ENCODE results near the gene TMEM167B.
"Not testable (repeated sequence)": the region's sequence is repeated elsewhere in the genome, so short reads cannot be mapped to it uniquely, and the experiment has no call there.

Gene TMEM167B

DNA sequence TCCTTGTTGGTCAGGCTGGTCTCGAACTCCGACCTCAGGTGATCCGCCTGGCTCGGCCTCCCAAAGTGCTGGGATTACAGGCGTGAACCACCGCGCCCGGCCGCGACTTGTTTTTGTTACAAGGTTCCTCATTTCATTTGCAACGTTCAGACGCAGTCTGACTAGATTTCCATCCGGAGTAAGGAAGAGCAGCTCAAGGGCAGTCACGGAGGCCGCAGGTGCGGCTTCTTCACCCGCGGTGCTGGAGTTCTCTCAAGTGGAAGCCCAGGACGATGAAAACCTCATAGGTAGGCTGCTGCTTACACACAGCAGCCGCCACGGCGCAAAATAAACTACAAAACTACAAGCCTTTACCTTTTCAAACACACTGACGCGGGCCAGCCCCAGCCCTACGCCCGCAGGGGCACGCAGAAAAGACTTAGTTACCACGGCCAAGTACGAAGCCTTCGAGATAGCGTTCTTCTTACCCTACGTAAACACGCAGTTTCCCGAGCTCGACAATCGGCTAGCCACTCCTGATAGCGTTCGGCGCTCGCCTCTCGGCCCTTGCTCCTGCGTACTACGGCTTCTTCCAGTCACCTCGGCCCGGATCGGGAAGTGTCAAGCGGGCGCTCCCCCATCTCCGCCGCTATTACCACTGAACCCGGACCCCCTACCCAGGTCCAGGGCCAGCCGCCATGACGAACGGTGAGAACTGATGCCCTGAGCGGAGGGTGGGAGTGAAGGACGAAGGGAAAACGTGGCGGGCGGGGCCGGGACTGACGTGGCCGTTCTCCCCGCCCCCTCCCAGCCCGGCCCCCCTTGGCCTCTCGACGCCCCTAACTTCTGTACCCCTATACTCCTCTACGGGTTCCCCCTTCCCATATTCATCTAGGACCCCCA, at the start of gene TMEM167B:
TSS of gene TMEM167B (plus strand) at position 569 of the 882 bp plus-strand sequence. CDS start at position 678, 109 bp downstream.
- peak; percentile 81 for DNase-seq (ENCODE audit: low read depth, low spot score)

DNA sequence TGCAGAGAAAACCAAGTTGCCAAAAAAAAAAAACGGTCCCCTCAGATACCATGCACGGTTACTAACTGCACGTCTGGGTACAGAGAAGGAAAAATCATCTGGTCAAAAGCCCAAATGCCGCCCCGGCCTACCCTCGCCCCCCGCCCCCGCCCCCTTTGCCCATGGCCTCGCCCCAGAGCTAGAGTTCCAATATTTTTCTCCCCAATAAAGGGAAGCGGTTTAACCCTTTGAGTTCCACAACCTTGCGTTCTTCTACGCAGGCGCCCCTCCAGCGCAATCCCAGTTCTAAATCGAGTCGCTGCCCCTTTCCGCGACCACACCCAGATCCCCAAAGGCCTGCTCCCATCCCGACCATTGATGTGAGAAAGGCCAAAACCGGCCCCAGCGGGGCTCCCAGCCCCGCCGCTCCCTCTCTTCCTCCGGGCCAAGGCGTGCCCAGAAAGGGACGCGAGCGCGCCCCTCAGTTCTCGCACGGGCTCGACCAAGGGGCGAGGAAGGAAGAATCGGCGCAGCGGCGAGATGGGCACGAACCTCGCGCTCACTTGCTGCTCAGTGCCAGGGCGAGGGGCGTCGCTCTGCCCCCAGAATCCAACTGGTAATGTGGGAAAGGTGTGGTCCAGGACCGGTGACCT, 49.5 kb upstream of the TMEM167B start:
- DNase-seq (ENCODE audit: low read depth, low spot score): no peak

DNA sequence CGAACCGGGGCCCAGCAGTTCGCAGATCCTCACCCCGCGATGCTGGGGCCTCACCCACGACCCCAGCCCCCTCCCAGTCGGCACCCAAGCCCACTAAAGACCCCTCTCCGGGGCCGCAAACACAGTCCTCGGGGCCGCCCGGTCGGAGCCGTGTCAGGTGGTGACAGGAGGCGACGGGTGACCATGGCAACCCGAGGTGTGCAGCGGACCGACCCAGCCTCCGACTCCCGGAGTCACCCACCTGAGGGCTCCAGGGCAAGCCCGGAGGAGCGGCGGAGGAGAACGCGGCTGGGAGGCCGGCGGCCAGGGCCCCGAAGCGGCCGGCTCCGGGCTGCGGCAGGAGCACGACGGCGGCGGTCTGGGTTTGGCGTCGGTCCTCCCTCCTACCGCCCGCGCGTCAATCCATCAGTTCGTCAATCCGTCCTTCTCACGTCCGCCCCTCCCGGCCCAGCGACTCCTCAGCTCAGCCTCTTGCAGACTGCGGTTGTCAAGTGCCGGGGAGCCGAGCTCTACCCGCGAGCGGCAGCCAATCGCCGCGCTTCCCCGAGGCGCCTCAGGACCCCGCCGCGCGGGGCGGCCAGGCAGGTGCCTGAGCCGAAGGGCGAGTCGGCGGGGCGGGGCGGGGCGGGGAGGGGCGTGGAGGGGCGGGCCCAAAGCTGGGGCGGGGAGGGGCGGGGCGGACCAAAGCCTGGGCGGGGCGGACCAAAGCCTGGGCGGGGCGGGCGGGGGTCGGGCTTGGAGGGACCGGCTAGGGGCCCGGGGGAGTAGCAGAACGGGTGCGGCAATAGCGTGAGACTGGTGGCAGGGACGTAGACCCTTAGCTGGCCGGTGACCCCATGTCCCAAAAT, 48.7 kb upstream of the TMEM167B start, which contains the start of gene WDR47:
TSS of gene WDR47 (minus strand) at position 482 of the 848 bp plus-strand sequence. CDS start 18,590 bp downstream, outside the sequence.
- peak; percentile 91 for DNase-seq (ENCODE audit: low read depth, low spot score)

DNA sequence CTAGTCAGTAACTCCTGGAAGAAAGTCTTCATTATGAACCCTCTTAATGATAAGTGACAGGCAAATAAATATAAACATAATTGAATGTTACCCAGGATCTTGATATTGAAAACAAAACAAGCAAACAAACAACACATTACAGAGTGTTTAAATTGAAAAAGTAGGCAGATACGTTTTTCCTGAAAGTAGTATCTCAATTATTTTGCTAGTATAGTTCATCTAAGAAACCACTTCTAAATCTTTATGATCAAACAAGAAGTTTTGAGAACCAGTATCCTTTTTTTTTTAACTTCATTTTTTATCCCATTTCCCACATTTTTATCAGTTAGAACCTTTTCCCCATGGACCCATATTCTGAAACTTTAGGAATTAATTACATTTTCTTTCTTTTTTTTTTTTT, 45.0 kb upstream of the TMEM167B start:
- DNase-seq (ENCODE audit: low read depth, low spot score): no peak

DNA sequence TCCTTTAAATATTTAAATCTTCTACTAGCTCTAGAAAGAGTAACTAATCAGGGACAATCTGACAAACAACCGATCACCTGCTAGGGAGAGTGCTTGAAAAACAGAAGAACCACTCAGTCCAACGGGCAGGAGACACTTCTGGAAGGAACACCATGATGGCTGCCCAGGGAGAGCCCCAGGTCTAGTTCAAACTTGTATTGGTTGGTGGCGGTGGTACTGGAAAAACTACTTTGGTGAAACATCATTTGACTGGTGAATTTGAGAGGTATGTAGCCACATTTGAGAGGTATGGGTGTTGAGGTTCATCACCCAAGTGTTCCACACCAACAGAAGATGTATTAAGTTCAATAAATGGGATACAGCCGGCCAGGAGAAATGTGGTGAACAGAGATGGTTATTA, 43.9 kb upstream of the TMEM167B start:
- DNase-seq (ENCODE audit: low read depth, low spot score): no peak

DNA sequence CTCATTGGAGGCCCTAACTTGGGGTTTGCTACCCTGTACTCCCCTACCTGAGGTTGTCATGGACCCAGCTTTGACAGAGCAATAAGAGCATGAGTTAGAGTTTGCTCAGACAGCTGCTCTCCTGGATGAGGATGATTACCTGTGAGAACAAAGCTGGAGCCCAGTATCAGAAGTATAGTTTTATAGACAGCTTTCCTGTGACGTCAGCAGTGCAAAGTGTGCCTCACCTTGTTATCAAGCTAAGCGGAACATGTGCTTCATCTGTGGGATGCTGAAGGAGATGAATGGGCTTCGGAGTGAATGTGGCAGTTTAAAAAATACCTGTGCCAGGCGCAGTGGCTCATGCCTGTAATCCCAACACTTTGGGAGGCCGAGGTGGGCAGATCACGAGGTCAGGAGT, 43.2 kb upstream of the TMEM167B start:
- DNase-seq (ENCODE audit: low read depth, low spot score): no peak

DNA sequence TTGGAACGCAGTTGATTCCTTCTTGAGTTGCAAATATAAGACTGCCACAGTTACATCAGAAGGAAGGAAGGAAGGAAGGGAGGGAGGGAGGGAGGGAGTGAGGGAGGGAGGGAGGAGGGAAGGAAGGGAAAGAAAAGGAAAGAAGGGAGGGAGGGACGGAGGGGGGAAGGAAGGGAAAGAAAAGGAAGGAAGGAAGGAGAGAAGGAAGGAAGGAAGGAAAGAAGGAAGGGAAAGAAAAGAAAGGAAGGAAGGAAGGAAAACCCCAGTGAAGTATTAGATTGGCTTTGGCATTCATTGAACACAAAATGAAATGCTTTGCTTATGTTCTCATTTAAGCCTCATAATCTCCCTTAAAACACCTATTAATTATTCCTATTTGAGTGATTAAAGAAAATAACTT, 42.2 kb upstream of the TMEM167B start:
- DNase-seq (ENCODE audit: low read depth, low spot score): no peak

DNA sequence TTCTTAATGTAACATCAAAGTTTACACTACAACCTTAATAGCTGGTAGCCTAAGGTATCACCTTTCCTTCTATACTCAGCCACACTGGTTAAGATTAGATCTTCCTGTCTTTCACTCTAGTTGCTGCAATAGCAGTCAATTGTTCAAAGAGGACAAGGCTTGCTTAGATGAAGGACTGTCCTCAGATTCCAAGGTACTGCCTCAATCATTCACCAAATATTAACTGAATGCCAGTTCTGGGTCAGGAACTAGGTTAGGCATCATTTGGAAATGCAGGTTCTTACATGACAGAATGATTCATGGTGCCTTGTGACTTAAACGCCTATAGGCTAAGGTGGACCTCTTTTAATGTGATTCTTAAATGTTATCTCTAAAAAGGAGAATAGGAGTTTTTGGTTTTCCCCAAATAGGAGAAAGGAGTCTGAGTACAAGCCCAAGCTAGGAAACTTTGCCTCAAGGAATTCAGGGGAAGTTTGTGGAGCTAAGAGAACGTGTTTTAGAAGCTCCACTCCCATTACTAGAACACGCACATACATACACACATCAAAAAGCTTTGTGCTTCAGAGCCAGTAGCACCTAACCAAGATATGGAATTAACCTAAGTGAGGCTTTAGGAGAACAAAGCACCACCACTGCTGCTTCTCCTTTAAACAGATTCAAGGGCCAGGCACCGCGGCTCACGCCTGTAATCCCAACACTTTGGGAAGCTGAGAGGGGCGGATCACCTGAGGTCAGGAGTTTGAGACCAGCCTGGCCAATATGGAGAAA, 40.2 kb upstream of the TMEM167B start:
- DNase-seq (ENCODE audit: low read depth, low spot score): no peak

DNA sequence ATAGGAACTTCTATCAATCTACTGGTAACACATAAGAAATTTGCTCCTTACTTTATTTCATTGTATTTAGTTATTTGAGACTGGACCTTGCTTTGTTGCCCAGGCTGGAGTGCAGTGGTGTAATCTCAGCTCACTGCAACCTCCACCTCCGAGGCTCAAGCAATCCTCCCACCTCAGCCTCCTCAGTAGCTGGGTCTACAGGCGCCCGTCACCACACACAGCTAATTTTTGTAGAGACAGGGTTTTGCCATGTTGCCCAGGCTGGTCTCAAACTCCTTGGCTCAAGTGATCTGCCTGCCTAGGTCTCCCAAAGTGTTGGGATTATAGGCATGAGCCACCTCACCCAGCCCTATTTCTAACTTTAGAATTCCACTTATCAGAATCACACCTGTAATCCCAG, 38.4 kb upstream of the TMEM167B start:
- not testable (repeated sequence) for DNase-seq (ENCODE audit: low read depth, low spot score)

DNA sequence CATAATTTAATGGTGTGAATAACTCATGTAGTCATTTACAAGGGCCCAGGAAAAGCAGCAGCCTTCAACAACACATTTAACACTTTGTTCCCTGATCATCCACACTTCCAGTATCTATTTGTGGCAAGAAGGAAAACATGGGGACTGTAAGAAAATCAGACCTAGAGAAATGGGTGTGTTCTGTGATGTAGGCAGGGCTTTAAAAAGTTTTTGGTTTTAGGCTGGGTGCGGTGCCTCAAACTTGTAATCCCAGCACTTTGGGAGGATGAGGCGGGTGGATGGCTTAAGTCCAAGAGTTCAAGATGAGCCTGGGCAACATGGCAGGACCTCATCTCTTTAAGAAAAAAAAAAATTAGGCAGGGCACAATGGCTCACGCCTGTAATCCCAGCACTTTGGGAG, 34.5 kb upstream of the TMEM167B start:
- no peak for DNase-seq (ENCODE audit: low read depth, low spot score)

DNA sequence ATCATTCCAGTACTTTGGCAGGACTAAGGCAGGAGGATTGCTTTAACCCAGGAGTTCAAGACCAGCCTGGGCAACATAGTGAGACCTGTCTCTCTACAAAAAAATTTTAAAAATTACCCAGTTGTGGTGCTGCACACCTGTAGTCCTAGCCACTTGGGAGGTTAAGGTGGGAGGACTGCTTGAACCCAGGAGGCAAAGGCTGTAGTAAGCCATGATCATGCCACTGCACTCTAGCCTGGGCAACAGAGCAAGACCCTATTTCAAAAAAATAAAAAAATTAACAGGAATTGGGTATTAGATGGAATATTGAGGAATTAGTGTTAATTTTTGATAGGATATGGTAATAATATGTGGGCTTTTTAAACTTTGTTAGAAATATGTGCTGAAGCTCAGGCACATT, 31.5 kb upstream of the TMEM167B start:
- DNase-seq (ENCODE audit: low read depth, low spot score): no peak

DNA sequence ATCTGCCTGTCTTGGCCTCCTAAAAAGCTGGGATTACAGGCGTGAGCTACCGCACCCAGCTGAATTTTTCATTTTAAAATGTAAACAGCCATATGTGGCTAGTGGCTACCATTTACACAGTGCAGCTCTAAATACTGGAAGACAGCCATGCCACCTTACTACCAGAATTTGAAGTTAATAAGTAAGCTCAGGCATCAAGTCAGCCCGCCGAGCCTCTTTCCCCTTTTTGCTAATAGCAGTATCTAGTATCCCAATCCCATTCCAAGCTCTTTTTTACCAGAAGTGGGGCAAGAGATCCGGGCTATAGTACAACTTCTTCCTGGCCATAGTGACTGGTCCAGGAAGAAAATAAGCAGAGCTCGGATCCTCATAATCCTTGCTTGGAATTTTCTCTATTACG, 29.9 kb upstream of the TMEM167B start:
- DNase-seq (ENCODE audit: low read depth, low spot score): no peak

DNA sequence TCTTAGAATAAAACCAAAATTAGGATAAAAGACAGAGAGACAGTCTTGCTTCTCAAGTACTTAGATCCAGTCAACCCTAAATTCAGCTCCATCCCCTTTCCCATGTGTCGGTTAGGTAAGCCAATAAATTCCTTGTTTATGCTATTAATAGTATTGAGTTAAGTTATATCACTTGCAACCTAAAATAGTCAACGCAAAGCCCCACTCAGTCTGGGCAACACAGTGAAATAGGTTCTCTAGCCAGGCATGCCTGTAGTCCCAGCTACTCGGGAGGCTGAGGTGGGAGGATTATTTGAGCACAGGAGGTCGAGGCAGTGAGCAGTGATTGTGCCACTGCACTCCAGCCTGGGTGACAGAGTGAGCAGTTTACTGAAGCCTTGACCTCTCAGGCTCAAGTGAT, 29.4 kb upstream of the TMEM167B start:
- no peak for DNase-seq (ENCODE audit: low read depth, low spot score)

DNA sequence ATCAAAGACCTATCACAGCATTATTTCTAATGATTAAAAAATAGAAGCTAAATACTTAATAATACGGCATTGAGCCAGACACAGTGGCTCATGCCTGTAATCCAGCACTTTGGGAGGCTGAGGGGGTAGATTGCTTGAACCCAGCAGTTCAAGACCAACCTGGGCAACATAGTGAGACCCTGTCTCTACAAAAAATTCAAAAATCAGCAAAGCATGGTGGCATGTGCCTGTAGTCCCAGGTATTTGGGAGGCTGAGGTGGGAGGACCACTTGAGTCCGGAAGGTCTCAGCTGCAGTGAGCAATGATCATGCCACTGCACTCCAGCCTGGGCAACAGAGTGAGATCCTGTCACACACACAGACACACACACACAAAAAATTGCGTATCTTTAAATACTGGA, 25.4 kb upstream of the TMEM167B start:
- DNase-seq (ENCODE audit: low read depth, low spot score): no peak

DNA sequence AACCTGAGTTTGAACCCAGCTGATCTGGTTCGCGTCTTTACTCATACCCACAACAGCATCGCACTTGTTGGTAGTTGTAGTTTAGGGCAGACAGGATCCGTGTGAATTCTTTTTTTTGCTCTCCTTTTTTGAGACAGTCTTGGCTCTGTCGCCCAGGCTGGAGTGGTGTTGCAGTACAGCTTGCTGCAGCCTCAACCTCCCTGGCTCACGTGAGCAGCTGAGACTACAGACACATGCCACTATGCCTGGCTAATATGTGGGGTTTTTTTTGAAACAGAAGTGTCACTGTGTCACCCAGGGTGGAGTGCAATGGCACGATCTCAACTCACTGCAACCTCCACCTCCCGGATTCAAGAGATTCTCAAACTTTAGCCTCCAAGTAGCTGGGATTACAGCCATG, 22.7 kb upstream of the TMEM167B start:
- DNase-seq (ENCODE audit: low read depth, low spot score): no peak

DNA sequence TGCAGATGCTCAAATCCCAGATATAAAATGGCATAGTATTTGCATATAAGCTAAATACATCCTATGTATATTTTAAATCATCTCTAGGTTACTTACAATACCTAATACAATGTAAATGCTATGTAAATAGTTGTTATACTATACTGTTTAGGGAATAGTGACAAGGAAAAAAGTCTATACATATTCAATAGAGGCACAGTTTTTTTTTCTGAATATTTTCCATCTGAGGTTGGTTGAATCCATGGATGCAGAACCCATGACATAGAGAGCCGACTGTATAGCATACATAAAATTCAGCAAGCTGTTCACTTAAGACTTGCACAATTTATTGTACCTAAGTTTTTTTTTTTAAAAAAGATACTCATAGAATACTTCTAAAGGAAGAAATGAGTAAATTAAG, 21.3 kb upstream of the TMEM167B start:
- DNase-seq (ENCODE audit: low read depth, low spot score): no peak

DNA sequence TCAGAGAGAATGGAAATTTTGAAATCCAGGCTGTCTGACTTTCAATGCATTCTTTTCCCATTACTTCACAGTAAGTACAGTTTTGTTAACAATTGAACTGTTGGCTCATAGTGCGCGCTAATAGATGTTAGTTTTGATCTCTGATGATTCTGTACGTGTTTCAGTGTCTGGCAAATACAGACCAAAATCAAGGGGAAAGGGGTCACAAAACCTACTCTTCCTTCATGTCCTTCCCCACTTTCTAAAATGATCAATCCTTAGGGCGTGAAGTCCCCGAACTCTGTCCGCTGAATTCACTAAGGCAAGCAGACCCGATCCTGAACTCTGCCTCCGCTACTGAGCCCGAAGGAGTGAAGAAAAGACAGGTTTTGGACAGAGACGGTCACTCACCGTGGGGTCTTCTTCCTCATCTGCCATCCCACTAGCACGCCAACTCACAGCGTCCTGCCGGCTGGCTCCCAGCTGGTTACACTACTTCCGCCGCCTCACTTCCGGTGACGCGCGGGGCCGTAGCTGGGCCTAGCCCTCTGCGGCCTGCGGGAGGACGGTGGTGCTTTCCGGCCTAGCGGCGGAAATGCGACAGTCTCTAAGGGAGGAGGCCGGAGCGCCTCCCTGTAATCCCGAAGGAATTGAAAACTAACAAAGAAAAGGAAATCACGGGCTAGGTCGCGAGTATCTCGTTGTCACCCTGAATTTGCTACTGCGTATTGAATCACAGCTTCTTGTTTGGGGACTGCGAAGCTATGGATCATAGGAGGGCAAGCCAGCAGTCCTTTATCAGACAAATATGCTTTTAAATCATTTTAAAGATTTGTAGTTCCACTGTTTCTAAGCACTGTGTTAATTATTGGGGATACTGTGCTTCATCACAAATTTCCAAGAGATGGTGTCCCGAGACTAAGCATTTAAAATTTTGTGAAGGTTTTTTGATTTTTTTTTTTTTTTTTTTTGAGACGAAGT, 14.8 kb upstream of the TMEM167B start, which contains the start of gene TAF13:
TSS of gene TAF13 (minus strand) at position 473 of the 960 bp plus-strand sequence. CDS start at position 417, 56 bp downstream.
- peak; percentile 91 for DNase-seq (ENCODE audit: low read depth, low spot score)

DNA sequence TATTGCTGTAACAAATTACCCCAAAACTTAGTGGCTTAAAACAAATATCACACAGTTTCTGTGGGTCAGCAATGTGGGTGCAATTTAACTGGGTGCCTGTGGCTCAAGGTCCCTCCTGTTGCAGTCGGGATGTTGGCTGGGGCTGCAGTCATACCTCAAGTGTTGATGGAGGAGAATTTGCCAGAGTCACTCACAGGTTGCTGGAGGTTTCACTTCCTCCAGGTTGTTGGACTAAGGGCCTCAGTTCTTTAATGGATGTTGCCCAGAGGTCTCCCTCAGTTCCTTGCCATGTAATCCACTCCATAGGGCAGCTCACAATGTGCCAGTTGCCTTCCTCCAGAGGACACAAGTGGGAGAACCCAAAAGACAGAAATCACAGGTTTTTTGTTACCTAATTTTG, 12.2 kb upstream of the TMEM167B start:
- no peak for DNase-seq (ENCODE audit: low read depth, low spot score)

DNA sequence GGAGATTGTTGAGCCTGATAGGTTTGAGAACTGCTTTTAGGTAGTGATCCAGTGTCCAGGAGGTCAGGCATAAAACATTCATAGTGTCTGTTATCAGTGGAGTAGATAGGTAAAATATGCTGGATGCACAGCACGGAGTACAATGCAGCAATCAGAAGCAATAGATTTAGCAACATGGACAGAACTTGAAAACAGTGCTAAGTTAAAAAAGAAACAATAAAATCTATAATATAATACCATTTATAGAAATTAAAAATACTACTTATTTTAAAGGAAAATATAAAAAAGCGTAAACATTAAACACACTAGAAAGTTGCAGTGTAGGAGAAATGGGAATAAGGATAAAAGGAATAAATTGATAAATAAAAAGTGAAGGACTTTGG, 11.3 kb upstream of the TMEM167B start:
- no peak for DNase-seq (ENCODE audit: low read depth, low spot score)

Data from smooth muscle cell of the brain vasculature (primary cell).